ENCODE results near the gene DCUN1D1. TPM values are rescaled to one million over a fixed set of nuclear protein-coding genes. Genes with fewer than 3 reads are reported as not detected.

DCUN1D1 gene
- total and polyA plus RNA-seq, 2 of the 8 experiments (the other 6 are each of a cell fraction or from before 2014, with no cell fraction given) = 6.8 to 70.3 TPM

GRCh38 chr3:182937293-182938051 is 42.9 kb downstream of the DCUN1D1 start:
- H2AK5ac ChIP-seq (ENCODE audit: low read depth, low read length) = no peak overlapping the region
- no peak overlapping the region for H3K27ac ChIP-seq (ENCODE audit: low read depth, low read length)
- H3K18ac ChIP-seq (ENCODE audit: extremely low read depth, low read length) = no peak overlapping the region
- no peak overlapping the region for H2AFZ ChIP-seq (ENCODE audit: low read length)
- H3K27me3 ChIP-seq (replicated peaks in 1 of 4; ENCODE audit: control insufficient read depth in 3 of 4, extremely low read depth in 1 of 4, insufficient read depth in 3 of 4, low read length in 3 of 4) = no peaks in the 10 kb centered on the region
- H4K20me1 ChIP-seq (replicated peaks in 1 of 2; ENCODE audit: control insufficient read depth in 1 of 2, insufficient read depth in 2 of 2, low read length in 2 of 2) = no peaks in the 10 kb centered on the region
- CTCF ChIA-PET (ENCODE audit: partially characterized antibody) = interaction anchor here (0.6 to 1.2 kb wide), 2 partner anchors 14 to 34 kb away, joined by 3 read pairs; no protein-coding TSS in a partner anchor
- H3K9ac ChIP-seq (replicated peaks in 1 of 4; ENCODE audit: extremely low read depth in 1 of 4, low read depth in 3 of 4, low read length in 3 of 4) = no peak overlapping the region
- no peak overlapping the region for H3K4me3 ChIP-seq (ENCODE audit: extremely low read depth in 1 of 4, insufficient read depth in 2 of 4, low read depth in 3 of 4, low read length in 4 of 4)
- H3K56ac ChIP-seq (replicated peaks; ENCODE audit: insufficient read length, low read depth, low read length) = no peak overlapping the region
- H2BK120ac ChIP-seq (replicated peaks; ENCODE audit: low read depth, low read length) = no peak overlapping the region
- no peak overlapping the region for H3K23ac ChIP-seq (ENCODE audit: insufficient read length)
- DNase-seq (ENCODE audit: low read depth in 1 of 2, low spot score in 2 of 2) (no peak), FAIRE-seq (no peak)
- H3K4me2 ChIP-seq (ENCODE audit: insufficient read depth in 1 of 2, low read depth in 2 of 2, low read length in 2 of 2) = no peak overlapping the region
- H3K79me1 ChIP-seq (ENCODE audit: low read depth, low read length) = no peaks in the 10 kb centered on the region
- no peak overlapping the region for H4K5ac ChIP-seq (ENCODE audit: insufficient read length, low read depth, low read length)
- H3K36me3 ChIP-seq (ENCODE audit: control insufficient read depth in 2 of 4, insufficient read depth in 4 of 4, low read length in 3 of 4) = no peaks in the 10 kb centered on the region; a peak in 1 of 8 replicates
- H2BK12ac ChIP-seq (ENCODE audit: low read depth, low read length) = no peak overlapping the region
- peaks cover 0 to 4% (median under 1%) of the 10 kb centered on the region in 4 experiments; a peak in 2 of 7 replicates for H3K4me1 ChIP-seq (replicated peaks in 1 of 4; ENCODE audit: control insufficient read depth in 3 of 4, insufficient read depth in 4 of 4, low read length in 3 of 4)
- H2BK20ac ChIP-seq (ENCODE audit: low read length) = no peak overlapping the region
- no peak overlapping the region for H4K8ac ChIP-seq (ENCODE audit: extremely low read depth, insufficient read depth, low read length)
- H2BK15ac ChIP-seq (ENCODE audit: low read length) = no peak overlapping the region
- no peak overlapping the region for H2BK5ac ChIP-seq (ENCODE audit: low read depth, low read length)
- H4K91ac ChIP-seq (replicated peaks; ENCODE audit: insufficient read length, low read length) = no peak overlapping the region
- H3K4ac ChIP-seq (replicated peaks; ENCODE audit: insufficient read length, low read depth, low read length) = no peak overlapping the region
- no peaks in the 10 kb centered on the region for H3K79me2 ChIP-seq (ENCODE audit: control insufficient read depth in 1 of 2, insufficient read depth in 2 of 2, low read length in 2 of 2)
- no peak overlapping the region for H3K14ac ChIP-seq (ENCODE audit: insufficient read length)
- no peaks in the 10 kb centered on the region for H3K23me2 ChIP-seq (ENCODE audit: low read depth, low read length)
- H3K9me3 ChIP-seq (ENCODE audit: insufficient read depth in 2 of 2, low read depth in 1 of 2, low read length in 1 of 2) = no peaks in the 10 kb centered on the region
- TF ChIP-seq RNF2 (IDR thresholded peaks at IDR 0.05; ENCODE audit: borderline replicate concordance, low read depth, low read length, missing control alignments, poor library complexity, severe bottlenecking) (no peak), SIN3A (conservative IDR thresholded peaks at IDR 0.05 in 1 of 2, IDR thresholded peaks at IDR 0.05 in 1 of 2; ENCODE audit: low read depth in 1 of 2, low read length in 2 of 2) (no peak), CHD1 (IDR thresholded peaks at IDR 0.05; ENCODE audit: low read depth, low read length) (no peak)
- TF ChIP-seq, protein P1, sequence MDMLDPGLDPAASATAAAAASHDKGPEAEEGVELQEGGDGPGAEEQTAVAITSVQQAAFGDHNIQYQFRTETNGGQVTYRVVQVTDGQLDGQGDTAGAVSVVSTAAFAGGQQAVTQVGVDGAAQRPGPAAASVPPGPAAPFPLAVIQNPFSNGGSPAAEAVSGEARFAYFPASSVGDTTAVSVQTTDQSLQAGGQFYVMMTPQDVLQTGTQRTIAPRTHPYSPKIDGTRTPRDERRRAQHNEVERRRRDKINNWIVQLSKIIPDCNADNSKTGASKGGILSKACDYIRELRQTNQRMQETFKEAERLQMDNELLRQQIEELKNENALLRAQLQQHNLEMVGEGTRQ (IDR thresholded peaks at IDR 0.05; ENCODE audit: low read length) = no peak
- 79% methylated on average over 3 of the region's 3 CpGs; no CpG with 5 or more reads in 1 of the 2 experiments for WGBS, 2 experiments (ENCODE audit: extremely low coverage in 1 of 2, insufficient coverage in 1 of 2, insufficient read length in 1 of 2, insufficient replicate concordance in 2 of 2, low coverage in 1 of 2, low lambda C conversion rate in 2 of 2, missing lambda C conversion rate in 1 of 2)
- POLR2A ChIA-PET (ENCODE audit: partially characterized antibody) = interaction anchor here (0.6 kb wide), 1 partner anchor 9 kb away, joined by 3 read pairs; no protein-coding TSS in a partner anchor
